Activated effector memory CD4-positive, alpha-beta T cell treated with anti-CD3 and anti-CD28 coated beads, Interleukin-2, amount 50 U/mL, for 16 hours (primary cell): Measurements from ENCODE around the gene ADGRA1.
"Not testable (repeated sequence)": the region's sequence is repeated elsewhere in the genome, so short reads cannot be mapped to it uniquely, and the experiment has no call there.

Source experiments
- DNase-seq: peaks from one replicate; pipeline ENCODE4 v3.0.0-alpha.2; 2020

The ADGRA1 gene

DNA sequence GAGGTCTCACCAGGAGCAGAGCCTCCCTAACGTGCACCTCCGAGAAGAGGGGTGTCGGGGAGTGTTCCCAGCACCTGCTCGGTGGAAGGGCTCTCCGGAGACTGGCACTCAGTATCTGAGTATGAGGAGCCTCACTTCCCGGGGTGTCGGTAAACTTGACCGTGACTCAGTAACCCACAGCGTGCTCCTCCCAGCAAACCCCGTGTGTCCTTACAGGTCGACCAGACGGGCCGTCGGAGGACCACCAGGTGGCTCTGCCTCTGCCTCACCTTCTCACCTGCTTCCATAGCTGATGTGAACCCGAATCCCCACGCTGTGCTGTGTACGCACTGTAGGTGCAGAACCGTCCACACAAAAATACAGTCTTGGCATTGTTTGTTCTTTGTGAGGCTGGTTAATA lies 43.3 kb downstream of the ADGRA1 start:
- peak; percentile 55 for DNase-seq

DNA sequence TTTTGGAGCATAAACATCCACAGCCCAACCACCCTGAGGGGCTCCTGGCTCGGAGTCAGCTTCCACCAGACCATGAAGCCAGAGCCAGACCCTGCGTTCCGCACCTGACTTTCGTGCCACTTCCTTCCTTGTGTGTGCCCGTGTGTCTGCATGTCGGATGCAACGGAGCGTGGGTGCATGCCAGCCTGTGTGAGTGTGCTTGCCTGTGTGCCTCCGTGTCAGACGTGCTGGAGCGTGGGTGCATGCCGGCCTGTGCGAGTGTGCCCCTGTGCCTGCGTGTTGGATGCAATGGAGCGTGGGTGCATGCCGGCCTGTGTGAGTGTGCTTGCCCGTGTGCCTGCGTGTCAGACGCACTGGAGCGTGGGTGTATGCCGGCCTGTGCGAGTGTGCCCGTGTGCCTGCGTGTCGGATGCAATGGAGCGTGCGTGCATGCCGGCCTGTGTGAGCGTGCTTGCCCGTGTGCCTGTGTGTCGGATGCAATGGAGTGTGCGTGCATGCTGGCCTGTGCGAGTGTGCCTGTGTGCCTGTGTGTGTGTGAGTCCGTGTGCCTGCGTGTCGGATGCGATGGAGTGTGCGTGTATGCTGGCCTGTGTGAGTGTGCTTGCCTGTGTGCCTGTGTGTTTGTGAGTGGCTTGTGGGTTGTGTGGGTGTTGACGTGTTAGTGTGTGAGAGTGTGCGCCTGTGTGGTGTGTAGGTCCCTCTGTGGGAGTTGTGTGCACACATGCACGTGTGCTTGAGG lies 44.2 kb downstream of the ADGRA1 start:
- peak; percentile 37 for DNase-seq

GRCh38 chr10:133132473-133133291 lies 45.0 kb downstream of the ADGRA1 start:
- peak; percentile 53 for DNase-seq

DNA sequence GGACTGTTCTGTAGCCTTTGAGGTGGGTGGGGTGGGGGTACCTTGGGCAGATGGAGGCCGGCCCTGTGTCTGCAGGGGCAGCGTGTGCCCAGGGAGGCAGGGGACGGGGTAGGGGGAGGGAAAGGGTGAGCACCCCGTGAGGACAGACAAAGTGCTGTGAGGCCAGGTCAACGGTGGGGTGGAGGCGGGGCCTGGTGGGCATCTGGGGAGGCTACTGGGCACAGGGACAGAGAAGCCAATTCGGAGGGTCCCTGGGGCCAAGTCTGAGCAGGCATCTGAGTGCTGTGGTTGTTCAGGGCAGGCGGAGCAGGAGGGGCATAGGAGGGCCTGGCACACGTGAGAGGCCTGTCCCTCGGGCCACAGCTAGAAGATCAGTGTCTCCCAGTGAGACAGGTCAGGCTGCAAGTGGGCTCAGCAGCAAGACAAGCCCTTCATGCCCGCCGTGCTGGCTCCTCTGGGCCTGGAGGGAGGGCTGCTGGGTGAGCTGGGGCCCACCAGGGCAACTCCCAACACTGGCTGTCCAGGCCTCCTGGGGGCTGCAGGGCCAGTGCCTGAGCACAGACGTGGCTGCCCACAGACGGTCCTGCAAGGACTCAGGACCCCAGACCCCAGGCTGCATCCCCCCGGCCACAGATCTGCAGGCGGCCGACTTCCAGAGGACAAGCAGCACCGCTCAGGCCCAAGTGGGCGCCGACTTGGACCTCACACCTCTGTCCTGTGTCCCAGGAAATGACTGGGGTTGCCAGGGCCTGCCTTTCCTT lies 45.9 kb downstream of the ADGRA1 start:
- peak; percentile 59 for DNase-seq

GRCh38 chr10:133134411-133135115 lies 46.8 kb downstream of the ADGRA1 start:
- peak; percentile 62 for DNase-seq

- peak; percentile 57 for DNase-seq
Observed at GRCh38 chr10:133135116-133135465, 47.4 kb downstream of the ADGRA1 start.

GRCh38 chr10:133137486-133138145 lies 49.9 kb downstream of the ADGRA1 start:
- peak; percentile 62 for DNase-seq

DNA sequence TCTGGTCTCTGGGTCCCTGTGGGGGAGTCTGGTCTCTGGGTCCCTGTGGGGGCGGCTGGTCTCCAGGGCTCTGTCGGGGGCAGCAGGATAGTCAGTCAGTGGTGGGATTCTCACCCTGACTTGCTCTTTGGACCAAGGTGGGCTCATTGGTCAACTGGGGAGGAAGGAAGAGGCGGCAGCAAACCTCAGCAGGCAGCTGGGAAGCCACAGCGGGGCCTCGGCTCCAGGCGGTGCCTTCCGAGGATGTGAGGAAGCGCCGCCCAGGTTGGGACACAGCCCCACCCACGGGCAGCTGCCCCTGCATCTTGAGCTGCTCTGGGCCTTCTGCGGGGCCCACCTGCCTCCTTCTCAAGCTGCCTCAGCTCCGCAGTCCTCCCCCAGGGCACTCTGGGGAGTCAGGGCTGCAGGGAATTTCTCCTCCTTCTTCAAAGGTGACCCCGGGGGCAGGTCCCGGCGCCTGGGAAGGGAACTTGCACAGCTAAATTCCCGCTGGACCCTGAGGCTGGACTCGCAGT lies 51.9 kb downstream of the ADGRA1 start:
- peak; percentile 61 for DNase-seq

- peak; percentile 55 for DNase-seq
Observed at GRCh38 chr10:133140417-133141143, 52.9 kb downstream of the ADGRA1 start.

DNA sequence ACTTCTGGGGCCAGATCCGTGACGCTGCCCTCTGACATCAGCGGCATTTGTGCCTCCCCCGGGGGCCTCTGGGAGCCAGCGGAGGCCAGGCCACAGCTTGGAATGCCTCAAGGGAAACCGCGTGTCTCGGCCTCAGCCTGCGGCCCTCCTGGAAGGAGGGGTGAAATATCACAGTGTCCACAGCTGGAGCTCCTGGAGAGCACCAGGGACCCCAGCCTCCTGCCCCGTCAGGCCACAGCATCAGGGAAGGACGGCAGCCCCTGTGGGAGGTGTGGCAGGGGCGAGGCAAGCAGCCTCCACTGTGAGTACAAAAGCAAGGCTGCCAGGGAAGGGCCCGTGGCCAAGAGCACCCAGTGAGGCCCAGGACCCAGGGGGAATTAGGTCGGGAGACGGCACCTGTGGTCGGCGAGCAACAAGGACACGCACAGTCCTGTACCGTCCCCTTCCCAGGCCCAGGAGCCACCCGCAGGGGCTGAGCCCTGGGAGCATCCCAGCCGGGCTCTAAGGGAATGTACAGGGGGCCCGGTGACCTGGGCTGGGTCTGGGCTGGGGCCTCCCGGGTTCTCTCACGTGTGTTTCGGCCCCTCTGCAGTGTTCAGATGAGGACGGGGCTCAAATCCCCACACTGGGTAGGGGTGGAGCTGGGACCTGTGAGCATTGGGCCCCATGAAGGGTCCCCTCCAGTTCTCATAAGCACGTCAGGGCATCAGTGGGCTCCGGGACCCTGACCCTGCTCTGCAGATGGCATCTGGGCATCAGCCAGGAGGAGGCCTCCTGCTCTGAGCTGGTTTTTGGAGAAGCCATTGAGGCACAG lies 53.6 kb downstream of the ADGRA1 start:
- peak; percentile 62 for DNase-seq

GRCh38 chr10:133141958-133142340 lies 54.2 kb downstream of the ADGRA1 start:
- DNase-seq = peak; percentile 55

DNA sequence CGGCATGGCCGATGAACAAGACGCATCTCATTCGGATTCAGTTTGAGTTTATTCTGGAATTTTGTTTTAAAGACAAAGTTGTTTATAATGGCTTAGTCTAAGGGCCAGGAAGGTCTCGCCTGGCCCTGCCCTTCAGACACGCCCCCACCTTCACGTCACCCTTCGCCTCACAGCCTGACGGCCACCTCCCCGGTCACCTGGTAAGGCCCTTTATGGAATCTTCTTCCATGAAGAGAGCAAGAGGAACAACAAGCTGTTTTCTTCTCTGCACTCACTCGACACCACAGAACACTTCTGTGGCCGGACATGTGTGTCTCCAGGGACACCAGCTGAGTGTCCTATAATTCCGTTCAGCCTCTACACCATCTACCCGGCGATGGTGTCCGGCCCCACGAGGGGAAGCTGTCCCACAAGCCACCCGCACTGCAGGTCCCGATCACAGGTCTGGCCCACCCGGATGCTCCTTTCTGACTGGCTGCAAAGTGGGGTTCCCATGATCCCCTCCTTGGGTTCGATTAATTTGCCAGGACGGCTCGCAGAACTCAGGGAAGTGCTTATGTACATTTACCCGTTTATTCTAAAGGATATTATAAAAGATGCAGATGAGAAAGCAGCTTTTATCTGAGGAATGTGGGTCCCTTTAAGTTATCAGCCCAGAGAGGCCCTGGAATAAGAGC lies 54.9 kb downstream of the ADGRA1 start:
- DNase-seq = peak; percentile 56

DNA sequence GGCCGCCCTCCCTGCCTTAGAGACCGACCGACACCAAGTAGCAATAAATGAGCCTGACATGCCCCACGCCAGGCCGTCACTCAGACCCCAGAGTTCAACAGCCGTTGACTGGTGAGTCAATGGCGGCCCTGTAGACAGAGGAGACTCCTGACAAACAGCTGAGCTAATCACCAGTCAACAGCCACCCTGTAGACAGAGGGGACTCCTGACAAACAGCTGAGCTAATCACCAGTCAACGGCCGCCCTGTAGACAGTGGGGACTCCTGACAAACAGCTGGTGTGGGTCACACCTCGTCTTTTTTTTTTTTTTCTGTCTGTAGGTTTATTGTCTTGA lies 55.4 kb downstream of the ADGRA1 start:
- peak; percentile 39 for DNase-seq

GRCh38 chr10:133143546-133143945 lies 55.8 kb downstream of the ADGRA1 start:
- DNase-seq = peak; percentile 57

- DNase-seq = peak; percentile 36
Observed at GRCh38 chr10:133144771-133145170, 57.0 kb downstream of the ADGRA1 start.

DNA sequence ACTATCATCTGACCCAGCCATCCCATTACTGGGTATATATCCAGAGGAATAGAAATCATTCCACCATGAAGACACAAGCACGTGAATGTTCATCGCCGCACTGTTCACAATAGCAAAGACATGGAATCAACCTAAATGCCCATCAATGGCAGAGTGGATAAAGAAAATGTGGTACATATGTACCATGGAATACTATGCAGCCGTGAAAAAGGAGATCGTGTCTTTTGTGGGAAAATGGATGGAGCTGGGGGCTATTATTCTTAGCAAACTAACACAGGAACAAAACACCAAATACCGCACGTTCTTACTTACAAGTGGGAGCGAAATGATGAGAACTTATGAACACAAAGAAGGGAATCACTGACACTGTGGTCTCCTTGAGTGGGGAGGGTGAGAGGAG lies 62.5 kb downstream of the ADGRA1 start:
- no peak for DNase-seq

- DNase-seq = no peak
Observed at GRCh38 chr10:133150656-133151055, 62.9 kb downstream of the ADGRA1 start.

GRCh38 chr10:133151071-133151470 lies 63.3 kb downstream of the ADGRA1 start:
- DNase-seq = not testable (repeated sequence)

- no peak for DNase-seq
Observed at GRCh38 chr10:133151543-133151972, 63.8 kb downstream of the ADGRA1 start.

DNA sequence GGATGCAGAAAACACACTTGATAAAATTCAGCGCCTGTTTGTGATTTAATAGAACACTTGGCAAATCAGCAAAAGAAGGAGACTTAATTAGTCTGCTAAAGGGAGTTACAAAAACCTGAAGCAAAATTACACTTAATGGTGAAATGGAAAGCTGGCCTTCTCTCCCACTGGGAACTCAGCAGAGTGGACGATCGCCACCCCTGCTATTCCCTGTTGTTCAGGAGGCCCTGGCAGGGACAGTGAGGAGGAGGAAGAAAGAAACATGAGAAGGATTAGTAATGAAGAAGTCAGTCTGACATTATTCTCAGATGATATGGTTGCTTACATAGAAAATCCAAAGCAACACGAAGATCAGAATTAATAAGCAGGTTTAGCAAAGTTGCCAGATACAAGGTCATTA lies 66.7 kb downstream of the ADGRA1 start:
- DNase-seq = no peak
